Fibroblast of lung (primary cell): ENCODE measurements around the gene FAM222A. TPM values are rescaled to one million over a fixed set of nuclear protein-coding genes. Genes with fewer than 3 reads are reported as not detected.

Experiments
- DNase-seq, 2 donors: peaks; one replicate each; pipeline versions ENCODE4 v3.0.0 to v3.0.0-alpha.2; 2010; ENCODE audit warnings: low read depth in 2 of 2
- H2AFZ ChIP-seq: 2 replicates; pipeline ENCODE4 v1.5.1; 2012; ENCODE audit warnings: low read length, control low read depth, inconsistent platforms
- H3K27ac ChIP-seq: 2 replicates; pipeline ENCODE4 v1.5.1; 2011; ENCODE audit warnings: low read length, control low read depth; ENCODE audit not compliant: insufficient read depth
- H3K27me3 ChIP-seq: 2 replicates; pipeline ENCODE4 v1.5.1; 2011; ENCODE audit warnings: mild to moderate bottlenecking, low read length; ENCODE audit not compliant: control insufficient read depth, insufficient read depth
- H3K36me3 ChIP-seq: 2 replicates; pipeline ENCODE4 v1.5.1; 2011; ENCODE audit warnings: low read length; ENCODE audit not compliant: control insufficient read depth, insufficient read depth
- H3K4me1 ChIP-seq: 2 replicates; pipeline ENCODE4 v1.5.1; 2011; ENCODE audit warnings: low read length; ENCODE audit not compliant: control insufficient read depth, insufficient read depth; ENCODE audit errors: extremely low read depth
- H3K4me2 ChIP-seq: 2 replicates; pipeline ENCODE4 v1.5.1; 2011; ENCODE audit warnings: low read length, control low read depth; ENCODE audit not compliant: insufficient read depth; ENCODE audit errors: extremely low read depth
- H3K4me3 ChIP-seq, 4 experiments: fragments of 200-600 bp in 1 of 4; sonication (generic) in 1 of 4; replicated peaks in 1 of 4; 2 replicates each; pipeline ENCODE4 v1.5.1; 2011 to 2016; ENCODE audit warnings: low read length in 4 of 4, low read depth in 3 of 4, mild to moderate bottlenecking in 3 of 4, control low read depth in 2 of 4, inconsistent platforms in 1 of 4, mixed read lengths in 1 of 4; ENCODE audit not compliant: insufficient read depth in 1 of 4; ENCODE audit errors: control extremely low read depth in 1 of 4
- H3K79me2 ChIP-seq: 2 replicates; pipeline ENCODE4 v1.5.1; 2012; ENCODE audit warnings: mild to moderate bottlenecking, low read length, inconsistent platforms; ENCODE audit not compliant: control insufficient read depth, insufficient read depth
- H3K9ac ChIP-seq: 2 replicates; pipeline ENCODE4 v1.5.1; 2011; ENCODE audit warnings: mild to moderate bottlenecking, low read length, control low read depth; ENCODE audit not compliant: insufficient read depth
- H3K9me3 ChIP-seq: 2 replicates; pipeline ENCODE4 v1.5.1; 2012; ENCODE audit warnings: low read depth, low read length; ENCODE audit not compliant: control insufficient read depth, insufficient read depth
- H4K20me1 ChIP-seq: 2 replicates; pipeline ENCODE4 v1.5.1; 2011; ENCODE audit warnings: low read length; ENCODE audit not compliant: control insufficient read depth, insufficient read depth; ENCODE audit errors: extremely low read depth
- CTCF ChIP-seq, 2 donors: IDR thresholded peaks in 1 of 2; conservative IDR thresholded peaks in 1 of 2; 1 replicate in 1 of 2; 2 replicates in 1 of 2; pipeline ENCODE4 v1.5.1; 2011 to 2012; ENCODE audit warnings: low read length in 2 of 2, control low read depth in 1 of 2, inconsistent platforms in 1 of 2, low read depth in 1 of 2, mild to moderate bottlenecking in 1 of 2
- EZH2 ChIP-seq: IDR thresholded peaks from 2 replicates; pipeline ENCODE4 v1.5.1; 2012; ENCODE audit warnings: low read length, control low read depth, mild to moderate bottlenecking; ENCODE audit errors: missing control alignments
- polyA plus RNA-seq, 2 donors: library from polyadenylated mRNA; depleted of rRNA in 1 of 2; stranded (reverse) in 1 of 2; unstranded in 1 of 2; fragments of >200 nt; gene quantifications; 2 replicates each; pipeline ENCODE4 v1.2.1, GENCODE V29; 2011 to 2012; ENCODE audit warnings: missing spikeins in 1 of 2
- total RNA-seq: library from RNA; depleted of rRNA; stranded (reverse); fragments of >200 nt; gene quantifications from 2 replicates; pipeline ENCODE4 v1.2.1, GENCODE V29; 2014

Gene FAM222A
- total and polyA plus RNA-seq, 2 donors (not counting 1 experiment from before 2014, with no cell fraction given) = 0.05 TPM; not detected in 1

- no peak for DNase-seq
- no peak overlapping the region for H3K27ac ChIP-seq
- no peaks in the 10 kb centered on the region for H4K20me1 ChIP-seq
- H3K27me3 ChIP-seq = peaks cover 60% of the 10 kb centered on the region
- TF ChIP-seq CTCF (conservative IDR thresholded peaks at IDR 0.05 in 1 of 2, IDR thresholded peaks at IDR 0.05 in 1 of 2; ENCODE audit: low read depth in 1 of 2, low read length in 2 of 2) (no peak), EZH2 (no peak)
- H3K4me2 ChIP-seq = no peak overlapping the region
- H3K79me2 ChIP-seq = no peaks in the 10 kb centered on the region
- no peak overlapping the region for H3K9ac ChIP-seq
- H3K4me3 ChIP-seq = no peak overlapping the region
- no peak overlapping the region for H2AFZ ChIP-seq
- no peaks in the 10 kb centered on the region for H3K4me1 ChIP-seq
- no peaks in the 10 kb centered on the region for H3K36me3 ChIP-seq
- H3K9me3 ChIP-seq = no peaks in the 10 kb centered on the region
These were observed 1.9 kb downstream of the FAM222A start for GRCh38 chr12:109715310-109716091.

- Histone ChIP-seq H3K4me3 (no peak overlapping the region), H3K27ac (no peak overlapping the region), H3K79me2 (no peaks in the 10 kb centered on the region), H3K9me3 (no peaks in the 10 kb centered on the region), H2AFZ (no peak overlapping the region), H3K4me2 (no peak overlapping the region), H3K27me3 (peaks cover 56% of the 10 kb centered on the region), H4K20me1 (no peaks in the 10 kb centered on the region), H3K36me3 (no peaks in the 10 kb centered on the region), H3K4me1 (no peaks in the 10 kb centered on the region), H3K9ac (no peak overlapping the region)
- TF ChIP-seq EZH2 = no peak
- no peak for TF ChIP-seq CTCF (conservative IDR thresholded peaks at IDR 0.05 in 1 of 2, IDR thresholded peaks at IDR 0.05 in 1 of 2; ENCODE audit: low read depth in 1 of 2, low read length in 2 of 2)
- no peak for DNase-seq
These were observed 2.5 kb downstream of the FAM222A start for GRCh38 chr12:109716092-109716479.

- Histone ChIP-seq H3K27me3 (peaks cover 49% of the 10 kb centered on the region), H3K9ac (no peak overlapping the region), H2AFZ (no peak overlapping the region), H3K36me3 (no peaks in the 10 kb centered on the region), H3K4me1 (no peaks in the 10 kb centered on the region), H3K27ac (no peak overlapping the region), H4K20me1 (no peaks in the 10 kb centered on the region), H3K4me2 (no peak overlapping the region), H3K9me3 (no peaks in the 10 kb centered on the region), H3K4me3 (no peak overlapping the region), H3K79me2 (no peaks in the 10 kb centered on the region)
- TF ChIP-seq EZH2 = peak; percentile 50
- no peak for TF ChIP-seq CTCF (conservative IDR thresholded peaks at IDR 0.05 in 1 of 2, IDR thresholded peaks at IDR 0.05 in 1 of 2; ENCODE audit: low read depth in 1 of 2, low read length in 2 of 2)
- DNase-seq = peak in 1 of 2 donors; percentile 40
These were observed 3.1 kb downstream of the FAM222A start for GRCh38 chr12:109716512-109717389.
